Measurements from ENCODE around the gene ANKRD12.
"Not testable (repeated sequence)": the region's sequence is repeated elsewhere in the genome, so short reads cannot be mapped to it uniquely, and the experiment has no call there.

Gene ANKRD12

DNA sequence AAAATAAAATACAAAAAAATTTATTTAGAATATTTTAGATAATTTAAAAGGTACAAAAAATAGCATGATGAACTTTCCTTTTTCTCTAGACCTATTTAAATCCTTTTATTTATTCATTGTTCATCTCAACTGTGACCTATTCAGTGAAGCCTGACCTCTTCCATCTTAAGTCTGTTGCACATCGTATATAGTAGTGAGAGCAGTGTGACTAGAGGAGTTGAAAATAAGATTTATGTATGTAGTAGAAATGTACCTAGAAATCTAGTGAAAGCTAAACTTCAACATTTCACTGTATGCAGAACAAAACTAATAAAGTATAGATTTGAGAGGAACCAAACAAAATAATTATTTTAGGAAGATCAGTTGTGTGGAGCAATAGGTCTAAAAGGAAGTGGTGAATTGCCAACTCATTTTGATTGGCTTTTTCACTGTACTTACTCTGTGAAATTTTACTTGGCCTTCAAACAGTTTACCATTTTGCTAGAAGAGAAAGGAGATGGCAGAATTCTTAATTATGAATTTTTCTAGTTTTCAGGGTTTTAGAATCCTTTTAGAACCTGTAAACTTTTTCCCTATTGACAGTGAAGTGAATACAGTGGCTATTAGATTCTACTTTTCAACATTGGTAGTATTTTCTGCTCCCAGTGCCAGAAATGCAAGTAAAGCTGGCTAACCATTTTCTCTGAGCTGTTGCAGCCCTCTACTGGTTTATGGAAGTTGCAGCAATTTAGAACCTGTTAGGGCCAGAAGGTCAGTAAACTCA is 11.0 kb downstream of the ANKRD12 start:
- peak; percentile 52 for DNase-seq (ENCODE audit: low spot score)

DNA sequence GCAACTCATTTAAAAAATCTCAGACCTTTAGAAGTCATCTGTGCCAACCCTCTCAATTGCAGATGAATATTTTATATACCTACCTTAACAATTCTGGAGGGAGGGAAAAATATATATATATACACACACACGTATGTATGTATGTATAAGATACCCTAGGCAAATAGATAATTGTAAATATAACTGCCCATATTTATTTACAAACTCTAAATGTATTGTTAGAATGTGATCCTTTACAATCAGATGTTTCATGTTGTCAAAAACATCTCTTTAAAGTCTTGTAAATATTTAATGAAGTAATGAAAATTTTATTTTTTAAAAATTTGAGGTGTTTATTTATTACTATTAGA is 11.6 kb downstream of the ANKRD12 start:
- DNase-seq (ENCODE audit: low spot score) = no peak

DNA sequence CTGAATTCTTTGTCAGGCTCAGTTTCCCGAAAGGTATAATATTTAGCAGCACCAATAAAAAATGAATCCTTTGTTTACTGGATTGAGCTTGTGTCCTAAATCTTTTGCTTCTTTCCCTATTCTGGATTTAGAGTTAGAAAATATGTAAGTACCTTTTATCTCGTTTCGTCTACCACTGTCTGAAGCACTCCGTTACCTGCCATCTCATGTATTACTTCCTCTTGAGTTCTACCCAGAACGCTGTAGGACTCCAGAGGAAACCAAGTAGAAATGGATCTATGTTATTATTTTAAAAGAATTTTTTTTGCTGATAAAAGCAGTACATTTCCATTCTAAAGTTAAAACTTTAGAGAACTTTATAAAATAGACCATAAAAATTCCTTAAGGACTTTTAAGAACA is 13.5 kb downstream of the ANKRD12 start:
- no peak for DNase-seq (ENCODE audit: low spot score)

DNA sequence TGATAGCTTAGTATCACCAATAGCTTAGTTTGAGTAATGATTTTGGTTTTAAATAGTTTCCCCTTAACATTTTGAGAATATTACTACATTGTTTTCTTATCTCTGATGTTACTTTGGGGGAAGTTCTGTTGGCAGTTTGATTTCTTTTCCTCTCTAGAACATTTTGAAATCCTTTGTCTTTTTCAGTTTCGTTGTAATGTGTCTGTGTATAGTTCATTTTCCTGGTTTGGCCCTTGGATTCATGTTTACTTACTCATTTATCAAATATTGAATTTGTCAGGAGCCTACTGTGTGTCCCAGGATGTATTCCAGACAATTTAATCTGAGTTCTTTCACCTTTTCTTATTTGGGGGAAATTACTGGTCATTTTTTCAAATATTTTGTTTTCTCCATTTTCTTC is 16.7 kb downstream of the ANKRD12 start:
- no peak for DNase-seq (ENCODE audit: low spot score)

DNA sequence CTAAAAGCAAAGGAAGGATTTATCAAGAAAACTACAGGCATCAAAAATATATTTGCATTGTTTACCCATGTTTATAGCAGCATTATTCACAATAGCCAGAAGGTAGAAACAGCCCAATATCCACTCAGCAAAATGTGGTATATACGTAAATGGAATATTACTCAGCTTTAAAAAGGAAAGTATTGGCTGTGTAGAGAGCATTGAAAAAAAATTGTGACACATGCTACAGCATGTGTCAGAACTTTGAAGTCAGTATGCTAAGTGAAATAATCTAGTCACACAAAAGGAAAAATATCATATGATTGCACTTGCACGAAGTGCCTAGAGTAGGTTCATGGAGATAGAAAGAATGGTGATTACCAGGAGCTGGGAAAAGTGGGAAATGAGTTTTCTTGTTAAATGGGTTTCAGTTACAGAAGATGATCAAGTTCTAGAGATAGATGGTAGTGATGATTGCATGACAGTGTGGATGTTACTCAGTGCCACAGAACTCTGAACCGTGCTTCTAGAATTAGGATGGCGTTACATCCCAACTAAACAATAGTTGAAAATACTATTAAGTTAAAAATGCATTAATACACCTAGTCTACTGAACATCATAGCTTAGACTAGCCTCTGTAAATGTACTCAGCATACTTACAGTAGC is 20.1 kb downstream of the ANKRD12 start:
- no peak for DNase-seq (ENCODE audit: low spot score)

DNA sequence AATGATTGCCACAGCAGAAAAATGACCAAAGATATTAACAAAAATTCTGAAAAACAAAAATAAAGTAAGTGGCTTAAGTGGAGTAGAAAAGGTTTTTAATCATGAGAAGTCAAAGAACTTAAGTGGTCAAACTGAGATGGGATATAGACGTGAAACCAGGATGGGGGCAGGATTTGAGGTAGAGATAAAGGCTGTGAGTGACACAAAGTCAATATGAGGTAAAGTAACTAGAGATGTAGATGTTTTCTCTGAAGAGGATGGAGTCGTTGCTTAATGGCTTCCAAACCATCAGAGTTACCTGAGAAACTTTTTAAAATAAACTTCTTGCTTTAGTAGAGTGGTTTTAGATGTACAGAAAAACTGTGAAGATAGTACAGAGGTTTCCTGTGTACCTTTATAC is 21.2 kb downstream of the ANKRD12 start:
- no peak for DNase-seq (ENCODE audit: low spot score)

DNA sequence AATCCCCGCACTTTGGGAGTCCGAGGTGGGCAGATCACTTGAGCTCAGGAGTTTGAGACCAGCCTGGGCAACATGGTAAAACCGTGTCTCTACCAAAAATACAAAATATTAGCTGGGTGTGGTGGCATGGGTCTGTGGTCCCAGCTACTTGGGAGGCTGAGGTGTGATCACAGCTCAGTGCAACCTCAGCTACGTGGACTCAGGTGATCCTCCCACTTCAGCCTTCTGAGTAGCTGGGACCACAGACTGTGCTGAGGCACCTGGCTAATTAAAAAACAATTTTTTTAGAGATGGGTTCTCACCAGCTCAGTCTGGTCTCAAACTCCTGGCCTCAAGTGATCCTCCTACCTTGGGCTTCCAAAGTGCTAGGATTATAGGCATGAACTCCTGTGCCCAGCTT is 23.4 kb downstream of the ANKRD12 start:
- DNase-seq (ENCODE audit: low spot score) = no peak

DNA sequence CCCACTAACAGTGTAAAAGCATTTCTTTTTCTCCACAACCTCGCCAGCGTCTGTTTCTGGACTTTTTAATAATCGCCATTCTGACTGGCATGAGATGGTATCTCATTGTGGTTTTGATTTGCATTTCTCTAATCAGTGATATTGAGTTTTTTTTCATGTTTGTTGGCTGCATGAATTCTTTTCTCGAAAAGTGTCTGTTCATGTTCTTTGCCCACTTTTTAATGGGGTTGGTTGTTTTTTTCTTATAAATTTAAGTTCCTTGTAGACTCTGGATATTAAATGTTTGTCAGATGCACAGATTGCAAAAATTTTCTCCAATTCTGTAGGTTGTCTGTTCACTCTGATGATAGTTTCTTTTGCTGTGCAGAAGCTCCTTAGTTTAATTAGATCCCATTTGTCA is 26.1 kb downstream of the ANKRD12 start:
- not testable (repeated sequence) for DNase-seq (ENCODE audit: low spot score)

DNA sequence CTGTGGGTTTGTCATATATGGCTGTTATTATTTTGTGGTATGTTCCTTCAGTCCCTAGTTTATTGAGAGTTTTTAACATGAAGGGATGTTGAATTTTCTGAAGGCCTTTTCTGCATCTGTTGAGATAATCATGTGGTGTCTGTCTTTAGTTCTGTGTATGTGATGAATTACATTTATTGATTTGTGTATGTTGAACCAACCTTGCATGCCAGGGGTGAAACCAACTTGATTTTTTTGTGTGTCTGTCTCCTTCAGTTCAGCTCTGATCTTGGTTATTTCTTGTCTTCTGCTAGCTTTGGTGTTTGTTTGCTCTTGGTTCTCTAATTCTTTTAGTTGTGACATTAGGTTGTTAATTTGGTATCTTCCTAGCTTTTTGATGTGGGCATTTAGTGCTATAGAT is 27.6 kb downstream of the ANKRD12 start:
- not testable (repeated sequence) for DNase-seq (ENCODE audit: low spot score)

DNA sequence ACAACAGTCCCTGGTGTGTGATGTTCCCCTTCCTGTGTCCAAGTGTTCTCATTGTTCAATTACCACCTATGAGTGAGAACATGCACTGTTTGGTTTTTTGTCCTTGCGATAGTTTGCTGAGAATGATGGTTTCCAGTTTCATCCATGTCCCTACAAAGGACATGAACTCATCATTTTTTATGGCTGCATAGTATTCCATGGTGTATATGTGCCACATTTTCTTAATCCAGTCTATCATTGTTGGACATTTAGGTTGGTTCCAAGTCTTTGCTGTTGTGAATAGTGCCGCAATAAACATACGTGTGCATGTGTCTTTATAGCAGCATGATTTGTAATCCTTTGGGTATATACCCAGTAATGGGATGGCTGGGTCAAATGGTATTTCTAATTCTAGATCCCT is 29.3 kb downstream of the ANKRD12 start:
- not testable (repeated sequence) for DNase-seq (ENCODE audit: low spot score)

DNA sequence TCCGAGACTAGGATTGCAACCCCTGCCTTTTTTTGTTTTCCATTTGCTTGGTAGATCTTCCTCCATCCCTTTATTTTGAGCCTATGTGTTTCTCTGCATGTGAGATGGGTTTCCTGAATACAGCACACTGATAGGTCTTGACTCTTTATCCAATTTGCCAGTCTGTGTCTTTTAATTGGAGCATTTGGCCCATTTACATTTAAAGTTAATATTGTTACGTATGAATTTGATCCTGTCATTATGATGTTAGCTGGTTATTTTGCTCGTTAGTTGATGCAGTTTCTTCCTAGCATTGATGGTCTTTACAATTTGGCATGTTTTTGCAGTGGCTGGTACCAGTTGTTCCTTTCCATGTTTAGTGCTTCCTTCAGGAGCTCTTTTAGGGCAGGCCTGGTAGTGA is 32.9 kb downstream of the ANKRD12 start:
- not testable (repeated sequence) for DNase-seq (ENCODE audit: low spot score)

DNA sequence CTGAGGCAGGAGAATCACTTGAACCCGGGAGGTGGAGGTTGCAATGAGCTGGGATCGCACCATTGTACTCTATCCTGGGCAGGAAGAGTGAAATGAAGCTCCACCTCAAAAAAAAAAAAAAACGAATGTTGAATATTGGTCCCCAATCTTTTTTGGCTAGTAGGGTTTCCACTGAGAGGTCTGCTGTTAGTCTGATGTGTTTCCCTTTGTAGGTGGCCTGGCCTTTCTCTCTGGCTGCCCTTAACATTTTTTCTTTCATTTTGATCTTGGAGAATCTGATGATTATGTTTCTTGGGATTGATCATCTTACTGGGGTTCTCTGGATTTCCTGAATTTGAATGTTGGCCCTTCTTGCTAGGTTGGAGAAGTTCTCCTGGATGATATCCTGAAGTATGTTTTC is 35.3 kb downstream of the ANKRD12 start:
- not testable (repeated sequence) for DNase-seq (ENCODE audit: low spot score)

DNA sequence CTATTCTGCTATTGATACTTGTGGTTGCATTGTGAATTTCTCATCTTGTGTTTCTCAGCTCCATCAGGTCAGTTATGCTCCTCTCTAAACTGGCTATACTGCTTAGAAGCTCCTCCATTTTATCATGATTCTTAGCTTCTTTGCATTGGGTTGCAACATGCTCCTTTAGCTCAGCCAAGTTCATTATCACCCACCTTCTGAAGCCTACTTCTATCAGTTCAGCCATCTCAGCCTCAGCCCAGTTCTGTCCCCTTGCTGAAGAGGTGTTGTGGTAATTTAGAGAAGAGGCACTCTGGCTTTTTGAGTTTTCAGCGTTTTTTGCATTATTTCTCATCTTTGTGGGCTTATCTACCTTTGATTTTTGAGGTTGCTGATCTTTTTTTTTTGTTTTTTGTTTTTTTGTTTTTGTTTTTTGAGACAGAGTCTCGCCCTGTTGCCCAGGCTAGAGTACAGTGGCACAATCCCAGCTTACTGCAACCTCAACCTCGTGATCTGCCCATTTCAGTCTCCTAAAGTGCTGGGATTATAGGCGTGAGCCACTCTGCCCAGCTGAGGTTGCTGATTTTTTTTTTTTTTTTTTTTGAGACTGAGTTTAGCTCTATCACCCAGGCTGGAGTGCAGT is 36.0 kb downstream of the ANKRD12 start:
- DNase-seq (ENCODE audit: low spot score) = no peak

DNA sequence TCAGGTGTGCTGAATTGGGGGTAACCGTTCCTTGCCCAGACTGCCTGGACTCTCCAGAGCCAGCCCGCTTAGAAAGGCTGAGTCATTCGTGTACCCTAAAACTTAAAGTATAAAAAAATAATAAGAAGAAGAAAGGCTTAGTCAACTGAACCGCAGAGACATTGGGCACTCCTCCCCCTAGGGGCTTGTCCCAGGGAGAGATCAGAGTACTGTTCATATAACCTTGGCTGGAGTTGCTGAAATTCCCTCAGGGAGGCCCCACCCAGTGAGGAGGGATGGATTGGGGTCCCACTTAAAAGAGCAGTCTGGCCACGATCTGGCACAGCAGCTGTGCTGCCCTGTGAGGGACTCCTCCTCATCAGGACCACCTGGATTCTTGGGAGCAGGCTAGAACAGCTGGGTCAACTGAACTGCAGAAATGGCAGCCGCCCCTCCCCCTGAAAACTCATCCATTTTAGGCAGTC is 37.2 kb downstream of the ANKRD12 start:
- DNase-seq (ENCODE audit: low spot score) = no peak

DNA sequence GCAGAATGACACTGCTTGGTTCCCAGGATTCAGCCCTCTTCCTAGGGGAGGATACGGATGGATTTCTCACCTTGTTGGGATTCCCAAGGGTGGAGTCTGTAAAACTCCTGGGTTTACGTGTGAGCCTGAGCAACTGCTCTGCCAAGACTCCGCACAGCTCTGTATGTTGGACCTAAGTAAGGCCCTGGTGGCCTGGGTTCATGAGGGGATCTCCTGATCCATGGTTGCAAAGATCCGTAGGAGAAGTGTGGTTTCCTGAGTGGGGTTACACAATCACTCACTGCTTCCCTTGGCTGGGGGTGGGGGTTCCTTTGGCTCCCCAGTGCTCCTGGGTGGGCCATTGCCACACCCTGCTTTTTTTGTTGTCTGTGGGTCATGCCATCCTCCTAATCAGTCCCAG is 37.7 kb downstream of the ANKRD12 start:
- DNase-seq (ENCODE audit: low spot score) = no peak

DNA sequence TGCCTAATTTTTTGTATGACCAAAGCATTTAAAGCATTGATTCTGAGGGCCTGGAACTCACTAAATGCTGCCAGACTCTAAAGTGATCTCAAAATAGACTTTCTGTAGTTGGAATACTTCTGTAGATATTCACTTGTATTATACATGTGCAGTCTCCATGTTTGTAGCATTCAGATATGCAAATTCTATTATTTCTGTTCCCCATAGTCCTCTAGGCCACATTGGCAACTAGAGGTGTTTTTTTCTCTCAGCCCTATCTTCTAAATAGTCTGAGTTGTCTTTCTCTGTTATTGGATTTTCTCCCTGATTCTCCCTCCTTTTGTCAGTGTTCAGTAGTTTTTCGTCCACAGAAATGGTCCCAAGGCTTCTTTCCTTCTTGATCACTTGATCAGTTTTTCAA is 38.5 kb downstream of the ANKRD12 start:
- DNase-seq (ENCODE audit: low spot score) = no peak

DNA sequence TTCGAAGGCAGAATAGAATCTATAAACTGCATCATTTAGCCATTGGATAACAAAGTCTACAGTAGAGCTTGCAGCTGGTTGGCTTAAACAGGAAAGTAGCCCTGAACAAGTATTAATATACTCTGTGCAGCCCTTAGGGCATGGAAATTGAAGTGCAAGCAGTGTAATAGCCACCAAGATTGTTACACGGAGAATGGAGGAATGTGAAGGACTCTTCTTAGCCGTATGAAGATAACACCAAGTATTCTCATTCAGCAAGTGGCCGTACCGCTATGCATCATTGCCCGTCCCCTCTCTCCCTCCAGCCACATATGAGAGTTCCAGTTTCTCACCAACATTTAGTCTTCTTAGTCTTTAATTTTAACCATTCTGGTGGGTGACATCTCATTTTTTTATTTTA is 40.5 kb downstream of the ANKRD12 start:
- no peak for DNase-seq (ENCODE audit: low spot score)

DNA sequence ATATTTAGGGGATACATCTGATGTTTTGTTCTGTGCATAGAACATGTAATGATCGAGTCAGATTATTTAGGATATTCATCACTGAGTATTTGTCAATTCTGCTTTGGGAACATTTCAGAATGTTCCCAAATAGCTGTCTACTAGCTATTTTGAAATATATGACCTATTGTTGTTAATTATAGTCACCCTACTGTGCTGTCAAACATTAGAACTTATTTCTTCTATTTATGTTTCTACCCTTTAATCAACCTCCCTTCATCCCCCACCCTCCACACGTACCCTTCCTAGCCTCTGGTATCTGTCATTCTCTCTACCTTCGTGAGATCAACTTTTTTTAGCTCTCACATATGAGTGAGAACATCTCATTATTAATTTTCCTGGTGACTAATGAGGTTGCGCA is 40.9 kb downstream of the ANKRD12 start:
- no peak for DNase-seq (ENCODE audit: low spot score)

DNA sequence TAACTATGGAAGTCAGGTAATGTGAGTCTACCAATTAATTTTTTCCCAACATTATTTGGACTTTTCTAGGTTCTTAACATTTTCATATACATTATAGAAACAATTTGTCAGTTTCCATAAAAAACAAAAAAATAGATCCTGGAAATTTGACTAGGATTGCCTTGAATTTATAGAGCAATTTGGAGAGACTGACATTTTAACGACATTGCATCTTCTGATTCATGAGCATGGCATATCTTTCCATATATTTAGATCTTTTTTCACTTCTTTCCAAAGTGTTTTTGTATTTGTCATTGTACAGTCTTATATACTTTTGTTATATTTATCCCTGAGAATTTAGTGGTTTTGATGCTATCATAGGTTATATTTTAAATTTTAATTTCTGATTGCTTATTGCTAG is 42.0 kb downstream of the ANKRD12 start:
- DNase-seq (ENCODE audit: low spot score) = no peak

DNA sequence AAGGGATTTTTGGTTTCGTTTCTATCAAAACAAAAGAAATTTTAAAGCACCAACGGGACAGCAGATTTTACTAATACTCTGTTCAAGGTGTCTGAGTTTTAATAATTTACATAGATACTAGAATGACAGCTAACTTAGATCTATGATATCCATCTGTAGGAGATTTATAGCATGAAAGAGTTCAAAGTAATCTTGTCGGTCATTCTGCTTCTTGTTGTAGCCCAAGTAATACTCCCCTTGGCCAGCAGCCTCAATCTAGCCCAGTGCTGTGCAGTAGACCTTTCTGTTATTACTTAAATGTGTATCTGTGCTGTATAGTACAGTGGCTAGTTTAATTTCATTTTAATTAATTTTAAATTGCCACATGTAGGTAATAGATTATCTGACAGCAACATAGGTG is 44.7 kb downstream of the ANKRD12 start:
- DNase-seq (ENCODE audit: low spot score) = no peak

DNA sequence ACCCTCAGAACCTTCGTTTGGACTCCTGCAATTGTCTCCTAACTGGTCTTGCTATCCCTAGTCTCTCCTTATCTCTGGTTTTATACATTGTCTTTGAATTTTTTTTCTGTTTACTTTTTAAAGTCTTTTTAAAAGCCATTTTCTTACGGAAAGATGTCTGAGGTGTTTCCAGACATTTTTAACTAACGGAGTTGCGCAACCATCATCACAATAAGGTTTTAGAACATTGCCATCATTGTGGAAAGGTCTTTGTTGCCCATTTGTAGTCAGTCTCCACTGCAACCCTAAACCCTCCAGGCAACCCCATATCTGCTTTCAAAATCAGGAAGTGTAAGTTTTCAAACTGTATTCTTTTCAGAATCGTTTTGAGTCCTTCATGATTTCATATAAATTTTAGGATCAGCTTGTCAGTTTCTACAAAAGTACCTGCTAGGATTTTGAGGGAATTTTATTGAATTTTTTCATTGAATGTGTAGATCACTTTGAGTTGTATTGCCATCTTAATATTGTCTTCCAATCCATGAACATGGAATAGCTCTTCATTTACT is 46.3 kb downstream of the ANKRD12 start:
- no peak for DNase-seq (ENCODE audit: low spot score)

DNA sequence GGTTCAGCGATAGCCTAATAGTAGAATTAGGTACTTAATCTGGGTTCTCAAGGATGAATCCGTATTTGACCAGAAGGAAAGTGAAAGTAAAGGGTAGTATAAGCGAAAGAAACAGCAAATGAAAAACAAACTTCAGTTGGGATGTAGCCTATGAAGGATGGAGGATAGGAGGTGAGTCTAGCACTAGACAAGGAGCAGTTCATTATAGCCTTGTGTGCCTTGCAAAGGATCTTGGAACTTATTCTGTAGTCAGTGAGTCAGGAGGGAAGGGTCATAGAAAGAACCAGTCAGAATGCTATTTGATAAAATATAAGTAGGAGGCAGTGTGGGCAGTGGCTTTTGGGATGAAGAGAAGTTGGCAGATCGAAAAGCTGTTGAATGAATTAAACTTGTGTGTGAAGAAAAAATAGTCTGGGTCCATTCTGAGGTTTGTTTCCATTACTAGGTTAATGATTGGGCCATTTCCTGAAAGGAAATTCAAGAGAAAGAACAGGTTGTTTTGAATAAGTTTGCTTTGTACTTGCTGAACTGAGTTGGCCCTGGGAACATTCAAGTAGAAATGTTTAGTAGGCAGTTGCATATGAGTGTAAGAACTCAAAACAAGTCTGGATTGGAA is 48.5 kb downstream of the ANKRD12 start:
- no peak for DNase-seq (ENCODE audit: low spot score)
